Fibroblast of pulmonary artery (primary cell): ENCODE data around the gene FAM163A.

ENCODE experiments used
- DNase-seq: peaks from one replicate; pipeline ENCODE4 v3.0.0-alpha.2; 2010; ENCODE audit warnings: low read depth
- H3K4me3 ChIP-seq: replicated peaks from 2 replicates; pipeline ENCODE4 v1.5.1; 2011; ENCODE audit warnings: low read depth, mild to moderate bottlenecking, control low read depth, low read length, moderate library complexity
- TF ChIP-seq, protein P1 (sequence below): IDR thresholded peaks from 2 replicates; pipeline ENCODE4 v1.5.1; 2011; ENCODE audit warnings: mild to moderate bottlenecking, control low read depth, low read length, inconsistent platforms; ENCODE audit errors: missing control alignments

The FAM163A gene

GRCh38 chr1:179742291-179742690, 800 bp upstream of the FAM163A start:
- no peak for DNase-seq
- TF ChIP-seq, protein P1, sequence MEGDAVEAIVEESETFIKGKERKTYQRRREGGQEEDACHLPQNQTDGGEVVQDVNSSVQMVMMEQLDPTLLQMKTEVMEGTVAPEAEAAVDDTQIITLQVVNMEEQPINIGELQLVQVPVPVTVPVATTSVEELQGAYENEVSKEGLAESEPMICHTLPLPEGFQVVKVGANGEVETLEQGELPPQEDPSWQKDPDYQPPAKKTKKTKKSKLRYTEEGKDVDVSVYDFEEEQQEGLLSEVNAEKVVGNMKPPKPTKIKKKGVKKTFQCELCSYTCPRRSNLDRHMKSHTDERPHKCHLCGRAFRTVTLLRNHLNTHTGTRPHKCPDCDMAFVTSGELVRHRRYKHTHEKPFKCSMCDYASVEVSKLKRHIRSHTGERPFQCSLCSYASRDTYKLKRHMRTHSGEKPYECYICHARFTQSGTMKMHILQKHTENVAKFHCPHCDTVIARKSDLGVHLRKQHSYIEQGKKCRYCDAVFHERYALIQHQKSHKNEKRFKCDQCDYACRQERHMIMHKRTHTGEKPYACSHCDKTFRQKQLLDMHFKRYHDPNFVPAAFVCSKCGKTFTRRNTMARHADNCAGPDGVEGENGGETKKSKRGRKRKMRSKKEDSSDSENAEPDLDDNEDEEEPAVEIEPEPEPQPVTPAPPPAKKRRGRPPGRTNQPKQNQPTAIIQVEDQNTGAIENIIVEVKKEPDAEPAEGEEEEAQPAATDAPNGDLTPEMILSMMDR: no peak
- no peak overlapping the region for H3K4me3 ChIP-seq

GRCh38 chr1:179743679-179744400, 749 bp downstream of the FAM163A start:
- no peak for DNase-seq
- TF ChIP-seq, protein P1: no peak
- H3K4me3 ChIP-seq: no peak overlapping the region

DNA sequence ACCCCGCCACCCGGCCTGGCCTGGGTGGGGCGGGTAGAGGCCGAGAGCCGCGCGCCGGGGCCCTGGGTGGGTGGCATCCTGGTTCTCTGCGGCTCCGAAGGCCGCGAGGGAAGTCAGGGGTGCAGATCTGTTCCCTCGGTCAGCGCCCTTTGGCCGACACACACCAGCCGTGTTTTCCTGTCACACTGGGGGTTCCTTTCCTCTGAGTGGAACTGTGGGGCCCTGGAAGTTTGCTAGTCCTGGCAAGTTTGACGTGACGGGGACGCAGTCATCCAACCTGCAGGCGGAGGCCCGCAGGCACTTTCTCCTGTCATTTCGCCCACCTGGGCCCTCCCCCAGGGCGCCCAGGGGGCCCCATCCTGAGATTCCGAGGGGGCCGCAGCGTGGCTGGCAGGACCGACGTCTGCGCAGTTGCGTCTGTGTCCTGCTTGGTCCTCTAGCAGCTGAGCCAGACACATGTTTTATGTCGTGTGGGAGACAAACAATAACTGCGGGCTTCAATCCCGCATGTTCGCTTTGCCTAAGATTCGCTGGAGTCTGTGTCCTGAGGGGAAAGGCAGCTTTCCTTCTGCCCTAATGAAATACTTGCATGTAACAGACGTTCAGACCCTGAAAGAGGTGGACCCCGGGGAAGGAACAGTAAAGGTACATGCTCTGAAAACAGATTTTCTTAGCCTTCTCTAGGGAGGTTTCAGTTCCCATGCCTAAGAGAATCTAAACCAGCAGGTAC, 1.5 kb downstream of the FAM163A start:
- TF ChIP-seq, protein P1: no peak
- H3K4me3 ChIP-seq: no peak overlapping the region
- no peak for DNase-seq

DNA sequence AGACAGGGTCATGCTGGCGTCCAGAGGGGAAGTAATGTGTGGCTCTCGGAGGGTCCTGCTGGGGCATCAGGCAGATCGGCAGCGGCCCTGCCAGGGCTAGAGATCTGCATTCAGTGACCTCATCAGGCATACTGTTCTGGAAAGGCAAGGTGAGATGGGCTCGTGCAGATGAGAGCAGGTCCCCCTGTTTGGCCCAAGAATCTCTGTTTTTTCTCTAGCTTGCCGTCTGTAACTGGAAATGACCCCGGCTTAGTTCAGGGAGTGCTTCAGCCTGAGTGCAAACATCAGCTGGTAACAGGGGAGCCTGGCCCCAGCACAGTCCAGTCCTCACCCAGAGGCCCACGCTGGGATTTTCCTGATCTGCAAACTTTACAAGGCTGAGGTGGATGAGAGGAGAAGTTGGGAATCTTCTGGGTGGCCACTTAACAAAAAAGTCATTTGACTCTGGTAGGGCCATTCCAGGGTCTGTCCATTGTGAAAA, 2.1 kb downstream of the FAM163A start:
- H3K4me3 ChIP-seq: no peak overlapping the region

GRCh38 chr1:179745743-179746142, 2.7 kb downstream of the FAM163A start:
- TF ChIP-seq, protein P1: no peak
- no peak for DNase-seq
- no peak overlapping the region for H3K4me3 ChIP-seq

More for the DNA sequence above, 2.1 kb downstream of the FAM163A start:
- TF ChIP-seq, protein P1: no peak
- no peak for DNase-seq

- TF ChIP-seq, protein P1: no peak
- no peak overlapping the region for H3K4me3 ChIP-seq
- no peak for DNase-seq
Observed at GRCh38 chr1:179747611-179748010, 4.5 kb downstream of the FAM163A start.
